ENCODE data around the gene TCF7L1.
"Not testable (repeated sequence)": the region's sequence is repeated elsewhere in the genome, so short reads cannot be mapped to it uniquely, and the experiment has no call there.

TCF7L1 gene

GRCh38 chr2:85308201-85308600 lies 175.0 kb downstream of the TCF7L1 start:
- no peak overlapping the region for H3K4me3 ChIP-seq (ENCODE audit: low read length)
- TF ChIP-seq, protein P1, sequence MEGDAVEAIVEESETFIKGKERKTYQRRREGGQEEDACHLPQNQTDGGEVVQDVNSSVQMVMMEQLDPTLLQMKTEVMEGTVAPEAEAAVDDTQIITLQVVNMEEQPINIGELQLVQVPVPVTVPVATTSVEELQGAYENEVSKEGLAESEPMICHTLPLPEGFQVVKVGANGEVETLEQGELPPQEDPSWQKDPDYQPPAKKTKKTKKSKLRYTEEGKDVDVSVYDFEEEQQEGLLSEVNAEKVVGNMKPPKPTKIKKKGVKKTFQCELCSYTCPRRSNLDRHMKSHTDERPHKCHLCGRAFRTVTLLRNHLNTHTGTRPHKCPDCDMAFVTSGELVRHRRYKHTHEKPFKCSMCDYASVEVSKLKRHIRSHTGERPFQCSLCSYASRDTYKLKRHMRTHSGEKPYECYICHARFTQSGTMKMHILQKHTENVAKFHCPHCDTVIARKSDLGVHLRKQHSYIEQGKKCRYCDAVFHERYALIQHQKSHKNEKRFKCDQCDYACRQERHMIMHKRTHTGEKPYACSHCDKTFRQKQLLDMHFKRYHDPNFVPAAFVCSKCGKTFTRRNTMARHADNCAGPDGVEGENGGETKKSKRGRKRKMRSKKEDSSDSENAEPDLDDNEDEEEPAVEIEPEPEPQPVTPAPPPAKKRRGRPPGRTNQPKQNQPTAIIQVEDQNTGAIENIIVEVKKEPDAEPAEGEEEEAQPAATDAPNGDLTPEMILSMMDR (conservative IDR thresholded peaks at IDR 0.05; ENCODE audit: low read depth, low read length), result no peak
- no peak for DNase-seq (ENCODE audit: low read depth)

DNA sequence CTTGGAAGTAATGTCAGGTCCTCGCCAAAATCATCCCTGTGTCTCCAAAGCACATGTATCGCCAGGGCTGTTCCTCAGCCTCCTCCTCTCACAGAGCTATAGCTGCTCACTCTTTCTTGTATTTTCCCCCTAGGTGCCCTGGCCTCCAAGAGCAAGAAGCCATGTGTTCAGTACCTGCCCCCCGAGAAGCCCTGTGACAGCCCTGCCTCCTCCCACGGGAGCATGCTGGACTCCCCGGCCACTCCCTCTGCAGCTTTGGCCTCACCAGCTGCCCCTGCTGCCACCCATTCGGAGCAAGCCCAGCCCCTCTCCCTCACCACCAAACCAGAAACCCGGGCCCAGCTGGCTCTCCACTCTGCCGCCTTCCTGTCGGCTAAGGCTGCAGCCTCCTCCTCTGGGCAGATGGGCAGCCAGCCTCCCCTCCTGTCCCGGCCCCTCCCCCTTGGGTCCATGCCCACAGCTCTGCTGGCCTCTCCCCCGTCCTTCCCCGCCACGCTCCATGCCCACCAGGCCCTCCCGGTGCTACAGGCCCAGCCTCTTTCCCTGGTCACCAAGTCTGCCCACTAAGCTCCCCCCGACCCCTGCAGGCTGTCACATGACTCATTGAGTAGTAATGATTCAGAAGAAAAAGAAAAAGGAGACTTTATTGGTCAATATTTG lies 175.8 kb downstream of the TCF7L1 start:
- TF ChIP-seq, protein P1 (conservative IDR thresholded peaks at IDR 0.05; ENCODE audit: low read depth, low read length), result no peak
- no peak overlapping the region for H3K4me3 ChIP-seq (ENCODE audit: low read length)
- DNase-seq (ENCODE audit: low read depth), result no peak

GRCh38 chr2:85309699-85310321 lies 176.6 kb downstream of the TCF7L1 start:
- no peak overlapping the region for H3K4me3 ChIP-seq (ENCODE audit: low read length)
- no peak for DNase-seq (ENCODE audit: low read depth)
- TF ChIP-seq, protein P1 (conservative IDR thresholded peaks at IDR 0.05; ENCODE audit: low read depth, low read length), result no peak

DNA sequence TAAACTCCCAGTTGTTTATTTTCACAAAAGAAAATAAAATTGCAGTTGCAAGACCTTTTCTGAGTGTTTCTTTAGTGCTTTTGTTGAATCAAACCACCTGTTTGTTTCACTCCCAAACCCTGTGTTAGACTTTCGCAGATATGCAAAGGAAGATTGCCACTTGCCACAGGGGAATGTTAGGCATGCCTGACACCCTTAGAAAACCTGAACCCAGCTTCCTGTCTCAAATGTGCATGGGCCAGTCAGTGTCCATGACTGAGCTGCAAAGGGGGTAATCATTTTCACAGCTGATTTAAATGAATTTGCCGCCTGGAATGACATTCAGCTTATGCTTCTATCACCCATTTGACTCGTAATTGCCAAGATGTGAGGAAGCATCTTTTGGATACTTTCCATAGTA lies 177.1 kb downstream of the TCF7L1 start:
- DNase-seq (ENCODE audit: low read depth), result no peak
- TF ChIP-seq, protein P1 (conservative IDR thresholded peaks at IDR 0.05; ENCODE audit: low read depth, low read length), result no peak
- no peak overlapping the region for H3K4me3 ChIP-seq (ENCODE audit: low read length)

DNA sequence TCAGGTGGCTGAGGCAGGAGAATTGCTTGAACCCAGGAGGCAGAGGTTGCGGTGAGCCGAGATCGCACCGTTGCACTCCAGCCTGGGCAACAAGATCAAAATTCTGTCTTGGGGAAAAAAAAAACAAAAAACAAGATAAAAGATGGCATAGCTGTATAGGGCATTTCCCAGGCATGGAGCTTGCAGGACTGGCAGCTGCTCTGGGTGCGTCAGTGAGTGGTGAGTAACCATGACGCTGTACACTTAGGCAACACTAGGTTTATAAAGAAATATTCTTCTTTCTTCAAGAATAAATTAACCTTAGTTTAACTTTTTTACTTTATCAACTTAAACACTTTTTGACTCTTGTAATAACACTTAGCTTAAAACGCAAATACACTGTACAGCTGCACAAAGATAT lies 179.2 kb downstream of the TCF7L1 start:
- no peak for DNase-seq (ENCODE audit: low read depth)
- no peak overlapping the region for H3K4me3 ChIP-seq (ENCODE audit: low read length)
- TF ChIP-seq, protein P1 (conservative IDR thresholded peaks at IDR 0.05; ENCODE audit: low read depth, low read length), result no peak

DNA sequence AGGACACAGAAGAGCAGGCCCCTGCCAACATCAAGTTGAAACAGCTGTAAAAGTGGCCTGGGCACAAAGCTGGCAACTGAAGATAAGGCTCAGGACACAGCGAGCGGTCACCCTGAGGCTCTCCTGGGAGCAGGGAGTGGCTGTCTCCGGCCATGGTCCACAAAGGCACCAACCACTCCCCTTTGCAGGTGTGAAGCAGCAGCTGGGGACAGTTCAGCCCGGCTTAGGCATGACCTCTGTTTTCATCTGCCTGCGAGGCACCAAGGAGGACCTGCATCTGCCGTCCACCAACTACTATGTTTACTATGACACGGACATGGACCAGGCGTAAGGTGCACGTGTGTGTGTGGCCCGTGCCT lies 181.7 kb downstream of the TCF7L1 start:
- no peak overlapping the region for H3K4me3 ChIP-seq (ENCODE audit: low read length)
- TF ChIP-seq, protein P1 (conservative IDR thresholded peaks at IDR 0.05; ENCODE audit: low read depth, low read length), result no peak
- DNase-seq (ENCODE audit: low read depth), result no peak

GRCh38 chr2:85315921-85316320 lies 182.7 kb downstream of the TCF7L1 start:
- H3K4me3 ChIP-seq (ENCODE audit: low read length); DNase-seq (ENCODE audit: low read depth): not testable (repeated sequence)

Measured in retinal pigment epithelial cell (primary cell).